Measurements from ENCODE around the gene RFLNA.
"Not testable (repeated sequence)": the region's sequence is repeated elsewhere in the genome, so short reads cannot be mapped to it uniquely, and the experiment has no call there.

The RFLNA gene

DNA sequence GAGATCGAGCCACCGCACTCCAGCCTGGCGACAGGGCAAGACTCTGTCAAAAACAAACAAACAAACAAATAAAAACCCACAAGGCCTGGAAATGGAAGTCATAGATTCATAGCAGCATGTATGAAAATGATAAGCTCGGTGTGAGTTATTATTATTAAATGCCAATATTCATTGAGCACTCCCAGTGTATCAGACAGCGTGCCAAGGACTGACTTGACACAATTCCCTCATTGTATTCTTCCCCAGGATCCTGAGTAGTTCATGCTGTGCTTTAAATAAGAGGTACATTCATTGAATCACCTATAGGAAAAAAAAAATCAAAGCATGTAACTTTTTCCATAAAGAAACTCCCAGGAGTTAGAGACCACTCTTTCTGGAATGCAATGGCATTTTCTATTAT, 12.6 kb upstream of the RFLNA start:
- DNase-seq (ENCODE audit: low read depth in 2 of 2), result no peak

DNA sequence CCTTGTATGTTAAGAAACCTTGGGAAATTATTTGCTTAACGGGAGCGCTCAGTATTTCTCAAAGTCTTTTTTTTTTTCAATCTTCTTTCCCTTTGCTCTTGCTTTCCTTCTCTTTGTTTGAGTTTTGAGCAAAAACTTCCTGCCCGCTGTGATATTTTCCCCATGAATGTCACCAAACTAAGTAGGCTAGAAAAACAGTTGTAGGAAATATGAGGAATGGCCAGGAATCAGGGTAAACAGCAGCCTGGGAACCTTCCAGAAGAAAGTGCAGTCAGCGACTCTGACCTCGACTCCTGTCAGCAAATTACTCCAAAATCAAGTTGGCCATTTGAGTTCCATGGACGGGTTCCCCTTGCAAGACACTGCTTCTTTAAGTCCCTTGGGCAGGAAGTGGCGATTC, 11.6 kb upstream of the RFLNA start:
- no peak for DNase-seq (ENCODE audit: low read depth in 2 of 2)

DNA sequence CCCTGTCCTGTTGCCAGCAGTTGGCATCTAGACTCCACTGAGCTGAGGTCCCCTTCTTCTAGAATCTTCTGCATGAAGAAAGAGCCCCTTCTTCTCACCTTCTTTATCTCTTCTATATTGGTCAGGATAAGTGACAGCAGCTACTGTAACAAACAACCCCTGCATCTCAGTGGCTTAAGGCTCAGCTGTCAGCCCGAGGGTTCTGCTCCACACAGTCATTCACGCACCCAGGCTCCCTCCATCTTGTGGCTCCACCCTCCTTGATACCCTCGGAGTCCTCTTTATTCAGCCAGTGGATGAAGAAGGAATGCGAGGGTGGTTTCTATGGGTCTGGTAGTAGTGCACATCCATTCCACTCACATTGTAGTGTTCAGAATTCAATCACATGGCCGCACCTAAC, 10.5 kb upstream of the RFLNA start:
- no peak for DNase-seq (ENCODE audit: low read depth in 2 of 2)

DNA sequence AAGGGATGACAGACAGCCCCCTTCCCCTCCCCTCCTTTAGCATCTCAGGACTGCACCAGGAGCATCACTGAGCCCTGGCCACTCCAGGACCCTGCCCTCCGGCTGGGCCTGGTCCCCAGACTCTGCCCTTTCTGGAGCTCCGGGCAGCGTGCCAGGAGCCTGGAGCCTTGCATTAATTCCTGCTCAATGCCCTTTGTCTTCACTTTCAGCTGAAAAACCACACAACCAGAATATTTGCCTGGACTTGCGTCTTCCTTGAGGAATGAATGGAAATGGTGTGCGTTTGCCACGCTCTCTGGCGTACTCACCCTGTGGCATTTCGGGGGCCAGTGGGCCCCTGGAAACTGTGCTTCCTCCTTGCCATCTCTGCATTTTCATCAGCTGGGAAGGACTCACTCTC, 8.5 kb upstream of the RFLNA start:
- DNase-seq (ENCODE audit: low read depth in 2 of 2), result no peak

DNA sequence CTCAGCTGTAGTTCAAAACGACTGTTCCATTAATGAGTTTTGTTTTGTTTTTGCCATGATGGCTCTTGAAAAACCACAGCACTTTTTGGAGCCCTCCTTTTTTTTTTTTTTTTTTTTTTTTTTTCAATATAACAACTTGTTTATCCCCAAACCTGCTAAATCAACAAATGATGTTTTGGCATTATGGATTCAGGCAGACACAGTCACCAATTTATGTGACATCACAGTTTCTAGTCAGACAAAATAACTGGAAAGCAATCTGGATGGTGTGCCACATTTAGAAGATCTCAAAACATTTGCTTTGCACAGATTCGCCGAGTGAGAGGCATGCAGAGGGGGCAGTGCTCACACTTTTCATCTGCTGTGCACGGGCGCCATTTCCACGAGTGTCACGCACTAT, 7.9 kb upstream of the RFLNA start:
- no peak for DNase-seq (ENCODE audit: low read depth in 2 of 2)

DNA sequence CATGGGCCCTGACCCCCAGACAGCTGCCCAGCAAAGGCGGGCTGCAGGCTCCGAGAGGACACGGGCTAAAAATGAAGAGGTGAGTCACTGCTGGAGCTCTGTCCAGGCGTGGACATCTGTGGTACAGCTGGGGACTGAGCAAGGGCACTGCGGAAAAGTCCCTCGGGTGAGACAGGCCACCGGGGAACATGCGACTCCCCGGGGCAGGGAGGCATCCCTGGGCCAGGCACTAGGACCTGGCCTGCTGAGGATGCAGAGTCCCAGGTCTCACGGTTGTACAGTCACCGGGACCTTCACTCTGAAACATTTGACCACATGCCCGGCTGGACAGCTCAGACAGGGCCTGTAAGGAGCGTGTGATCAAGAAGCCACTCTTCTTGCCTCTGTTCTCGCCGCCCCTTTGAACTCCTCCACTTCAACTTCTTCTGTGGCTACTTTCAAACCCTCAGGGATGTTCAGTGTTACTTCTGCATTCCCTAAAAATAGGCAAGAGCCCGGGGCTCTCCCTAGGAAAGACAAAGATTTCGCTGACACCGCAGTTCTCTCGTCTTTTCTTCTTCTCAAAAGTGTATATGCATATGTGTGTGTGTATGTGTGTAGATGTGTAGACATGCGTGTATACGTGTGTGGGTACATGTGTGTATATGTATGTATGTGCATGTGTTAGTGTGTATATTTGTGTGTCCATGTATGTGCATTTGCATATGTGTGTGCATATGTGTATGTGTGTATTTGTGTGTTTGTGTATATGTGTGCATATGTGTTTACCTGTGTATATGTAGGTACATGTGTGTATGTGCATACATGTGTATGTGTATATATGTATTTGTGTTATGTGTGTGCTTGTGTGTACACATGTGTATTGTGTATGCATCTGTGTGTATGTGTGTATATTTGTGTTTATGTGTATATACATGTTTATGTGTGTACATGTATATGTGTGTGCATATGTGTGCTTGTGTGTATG, 5.0 kb upstream of the RFLNA start:
- no peak for DNase-seq (ENCODE audit: low read depth in 2 of 2)

DNA sequence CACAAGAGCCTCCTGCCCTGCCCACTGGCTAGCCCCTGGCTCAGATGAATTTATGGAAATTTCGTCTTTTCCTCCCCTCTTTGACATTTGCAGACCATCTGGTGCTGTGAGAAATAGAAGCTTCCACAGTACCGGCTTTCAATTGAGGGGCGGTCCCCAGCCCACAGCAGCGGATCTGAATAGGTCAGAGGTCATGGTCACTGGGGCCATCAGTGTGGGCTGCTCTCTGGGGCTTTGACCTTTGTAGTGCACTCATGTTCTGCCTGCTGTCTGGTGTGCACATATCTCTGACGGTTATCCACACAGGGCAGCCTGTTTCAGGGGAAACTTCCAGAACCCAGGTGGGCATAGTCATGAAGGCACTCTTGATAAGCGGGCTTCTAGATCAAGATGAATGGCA, 2.5 kb upstream of the RFLNA start:
- DNase-seq (ENCODE audit: low read depth in 2 of 2), result no peak

DNA sequence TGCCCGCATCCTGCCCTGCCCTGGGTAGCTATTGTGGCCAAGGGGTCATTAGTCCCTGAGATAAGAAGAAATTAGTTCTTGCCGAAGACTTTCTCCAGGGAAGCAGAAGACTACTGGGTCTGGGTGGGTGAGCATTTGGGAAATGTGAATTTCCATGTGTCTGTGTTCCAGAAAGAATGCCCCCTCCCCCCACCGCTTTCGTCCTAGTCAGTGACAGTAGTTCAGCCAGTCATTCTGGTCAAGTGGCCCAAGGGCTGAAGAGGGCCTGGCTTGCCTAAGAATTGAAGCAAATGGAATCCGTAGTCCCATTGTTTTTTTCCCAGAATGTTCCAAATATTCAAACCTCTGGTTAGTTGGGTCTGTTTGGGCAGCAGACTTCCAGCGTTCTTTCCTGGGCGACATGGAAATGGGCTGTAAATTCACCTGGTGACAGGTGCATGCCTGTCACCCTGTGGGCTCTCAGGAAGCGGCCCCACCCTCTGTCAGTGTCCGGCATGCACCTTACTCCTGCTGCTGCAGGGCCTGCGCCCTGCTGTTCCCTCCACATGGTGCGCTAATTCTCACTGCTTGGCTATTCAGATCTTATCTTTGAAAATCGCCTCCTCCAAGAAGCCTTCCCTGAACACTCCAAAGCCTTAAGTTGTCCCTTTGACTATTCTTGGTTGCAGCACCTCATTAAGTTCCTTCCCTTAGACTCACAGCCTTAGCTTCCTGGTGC, 1.4 kb upstream of the RFLNA start:
- no peak for DNase-seq (ENCODE audit: low read depth in 2 of 2)

DNA sequence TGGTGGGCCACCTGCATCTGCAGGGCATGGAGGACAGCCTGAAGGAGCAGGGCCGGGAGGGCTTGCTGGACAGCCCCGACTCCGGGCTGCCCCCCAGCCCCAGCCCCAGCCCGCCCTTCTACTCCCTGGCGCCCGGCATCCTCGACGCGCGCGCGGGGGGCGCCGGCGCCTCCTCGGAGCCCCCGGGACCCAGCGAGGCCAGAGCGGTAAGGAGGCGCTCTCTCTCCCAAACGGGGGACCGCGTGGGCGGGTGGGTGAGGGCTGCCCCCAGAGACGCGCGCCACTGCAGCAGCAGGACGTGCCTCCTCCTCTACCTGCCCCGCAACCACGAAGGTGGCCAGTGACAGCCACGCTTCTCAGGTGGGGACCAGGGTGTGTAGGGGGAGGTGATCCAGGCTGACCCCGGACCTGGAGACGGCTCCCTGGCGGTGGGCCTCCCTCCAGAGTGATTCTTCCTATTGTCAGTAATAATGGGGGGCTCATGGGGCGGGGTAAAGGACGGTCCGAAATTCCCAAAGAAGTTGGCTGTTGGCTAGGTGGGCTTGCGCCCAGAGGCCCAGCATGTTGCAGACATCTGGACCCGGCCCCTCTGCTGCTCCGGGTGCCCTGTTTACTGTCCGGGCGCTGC, 652 bp downstream of the RFLNA start:
- no peak for DNase-seq (ENCODE audit: low read depth in 2 of 2)

DNA sequence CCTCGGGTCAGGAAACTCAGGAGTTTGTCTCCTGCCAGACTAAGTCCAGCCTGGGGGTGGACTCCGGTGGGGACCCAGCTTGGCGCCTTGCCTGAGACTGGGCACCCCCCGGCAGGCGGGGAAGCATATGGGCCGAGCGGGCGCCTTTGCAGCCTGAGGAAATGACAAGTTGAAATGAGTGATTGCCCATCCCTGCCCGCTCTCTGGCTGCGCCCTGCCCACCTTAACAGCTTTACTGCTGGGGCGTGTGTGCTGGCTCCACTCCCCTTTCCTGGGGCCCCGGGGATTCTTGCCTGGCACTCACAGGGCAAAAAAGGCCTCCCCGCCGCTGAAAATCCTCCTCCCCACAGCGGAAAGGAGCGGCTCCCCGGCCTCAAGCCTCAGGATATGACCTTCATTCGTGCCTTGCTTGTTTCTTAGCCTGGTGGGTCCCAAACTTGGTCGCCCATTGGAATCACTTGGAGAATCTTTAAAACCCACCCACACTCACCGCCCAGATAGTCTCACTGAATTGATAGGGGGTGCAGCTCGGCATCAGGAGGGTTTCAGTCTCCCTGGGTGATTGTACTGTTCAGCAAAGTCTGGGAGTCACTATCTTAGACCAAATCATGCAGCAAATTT, 1.5 kb downstream of the RFLNA start:
- no peak for DNase-seq (ENCODE audit: low read depth in 2 of 2)

DNA sequence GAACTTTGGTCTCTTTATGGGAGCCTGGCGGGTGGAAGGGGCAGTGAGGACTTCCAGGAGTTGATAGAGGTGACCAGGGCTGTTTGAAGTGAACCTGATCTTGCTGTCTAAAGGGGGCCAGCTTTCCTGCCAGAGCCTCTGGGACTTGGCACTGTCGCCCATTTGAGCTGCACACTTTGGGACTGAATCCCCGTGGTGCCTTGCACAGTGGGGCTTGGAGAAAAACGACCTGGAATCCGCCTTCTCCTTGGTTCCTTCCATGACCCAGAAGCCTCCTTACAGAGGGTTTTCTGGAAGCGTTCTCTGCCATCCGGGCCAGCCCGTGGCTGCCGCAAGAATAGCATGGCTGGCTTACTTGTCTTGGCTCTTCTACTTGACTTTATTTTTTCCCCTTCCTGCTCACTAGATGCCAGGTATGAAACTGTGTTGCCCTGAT, 2.0 kb downstream of the RFLNA start:
- DNase-seq (ENCODE audit: low read depth in 2 of 2), result no peak

DNA sequence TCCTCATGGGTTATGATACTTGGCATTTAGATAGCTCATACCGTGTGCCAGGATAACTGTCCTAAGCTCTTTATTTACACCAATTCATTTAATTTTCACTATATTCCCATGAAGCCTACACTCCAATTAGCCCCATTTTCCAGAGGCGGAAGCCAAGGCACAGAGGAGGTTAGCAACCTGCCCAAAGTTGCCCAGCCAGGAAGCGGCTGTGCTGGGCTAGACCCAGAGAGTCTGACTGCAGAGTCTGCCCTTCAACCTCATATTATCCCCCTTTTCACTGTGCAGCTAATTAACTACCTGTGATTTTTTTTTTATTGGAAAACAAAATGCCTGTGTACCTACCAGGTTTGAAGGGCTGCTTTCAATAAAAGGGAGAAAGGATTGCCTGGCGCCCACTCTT, 2.5 kb downstream of the RFLNA start:
- no peak for DNase-seq (ENCODE audit: low read depth in 2 of 2)

DNA sequence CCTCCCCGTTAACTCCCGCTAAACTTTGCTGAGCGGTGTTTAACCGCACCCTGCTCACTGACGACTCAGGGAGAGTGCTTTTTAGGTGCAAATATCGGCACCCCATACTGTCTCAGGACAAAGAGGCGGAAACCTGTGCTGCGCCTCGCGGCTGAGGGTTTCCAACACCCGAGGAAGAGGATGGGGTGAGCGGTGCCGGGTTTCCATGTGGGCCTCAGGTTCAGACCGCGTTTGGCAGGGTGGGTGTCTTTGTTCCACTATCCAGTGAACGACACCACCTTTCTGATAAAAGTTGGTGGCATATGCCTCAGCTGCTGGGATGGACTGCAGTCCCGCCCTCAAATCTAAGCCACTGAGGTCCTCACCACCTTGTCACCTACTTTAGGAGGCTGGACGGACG, 3.0 kb downstream of the RFLNA start:
- DNase-seq (ENCODE audit: low read depth in 2 of 2), result no peak

DNA sequence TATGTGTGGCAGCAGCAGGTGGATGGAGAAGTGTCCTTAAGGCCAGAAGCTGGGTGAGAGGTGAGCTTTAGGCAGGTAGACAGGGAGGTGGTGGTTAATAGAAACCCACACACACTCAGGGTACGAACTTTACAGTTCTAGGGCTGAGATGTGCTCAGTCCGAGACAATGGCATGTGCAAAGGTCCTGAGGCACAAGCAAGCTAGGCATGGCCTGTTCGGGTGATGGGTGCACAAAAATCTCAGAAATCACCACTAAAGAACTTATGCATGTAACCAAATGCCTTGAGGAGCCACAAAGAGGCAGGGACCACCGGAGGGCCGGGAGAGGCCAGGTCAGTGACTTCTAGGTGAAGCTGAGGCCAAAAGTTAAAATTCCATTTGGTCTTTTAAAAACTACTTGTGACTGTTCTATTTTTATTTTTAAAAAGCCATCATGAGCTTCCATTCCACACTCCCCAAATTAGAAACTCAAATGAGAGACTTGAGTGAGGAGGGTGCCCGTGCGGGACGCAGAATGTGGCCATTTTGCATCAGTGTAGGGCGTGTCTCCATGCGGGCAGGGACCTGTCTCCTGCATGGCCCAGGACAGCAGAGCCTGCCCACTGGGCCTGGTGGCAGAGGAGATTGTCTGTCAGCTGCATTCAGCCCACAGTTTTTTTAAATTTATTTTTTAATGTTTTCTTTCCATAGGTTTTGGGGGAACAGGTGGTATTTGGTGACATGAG, 4.0 kb downstream of the RFLNA start:
- no peak for DNase-seq (ENCODE audit: low read depth in 2 of 2)

DNA sequence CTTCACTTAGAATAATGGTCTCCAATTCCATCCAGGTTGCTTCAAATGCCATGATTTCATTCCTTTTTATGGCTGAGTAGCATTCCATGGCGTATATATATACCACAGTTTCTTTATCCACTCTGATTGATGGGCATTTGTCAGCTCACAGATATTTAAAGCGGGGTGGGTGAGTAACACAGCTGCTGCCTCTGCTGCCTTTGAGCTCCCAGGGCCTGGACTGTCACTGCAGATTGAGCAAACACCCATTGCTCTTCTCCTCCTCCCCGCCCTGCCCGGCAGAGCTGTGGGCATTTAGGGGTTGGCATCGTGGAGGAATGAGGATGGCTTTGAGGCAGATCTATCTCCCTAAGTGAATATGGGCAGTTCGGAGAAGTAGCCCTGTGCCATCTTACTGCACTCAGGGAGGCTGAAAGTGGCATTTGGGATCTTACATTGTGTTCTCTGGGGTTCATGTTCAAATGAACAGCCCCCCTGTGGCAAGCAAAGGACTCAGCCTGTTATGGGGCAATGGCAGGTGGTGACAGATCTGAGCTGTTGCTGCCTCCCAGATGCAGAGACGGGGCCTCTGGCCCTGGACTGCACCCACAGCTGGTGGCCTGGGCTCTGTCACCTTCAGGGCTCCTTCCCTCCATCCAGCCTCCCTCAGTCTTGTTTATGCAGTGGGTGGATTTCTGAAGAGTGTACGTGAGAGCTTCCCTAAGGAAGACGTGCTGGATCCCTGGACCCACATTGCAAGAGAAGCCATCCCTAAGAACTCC, 4.9 kb downstream of the RFLNA start:
- DNase-seq (ENCODE audit: low read depth in 2 of 2), result no peak

DNA sequence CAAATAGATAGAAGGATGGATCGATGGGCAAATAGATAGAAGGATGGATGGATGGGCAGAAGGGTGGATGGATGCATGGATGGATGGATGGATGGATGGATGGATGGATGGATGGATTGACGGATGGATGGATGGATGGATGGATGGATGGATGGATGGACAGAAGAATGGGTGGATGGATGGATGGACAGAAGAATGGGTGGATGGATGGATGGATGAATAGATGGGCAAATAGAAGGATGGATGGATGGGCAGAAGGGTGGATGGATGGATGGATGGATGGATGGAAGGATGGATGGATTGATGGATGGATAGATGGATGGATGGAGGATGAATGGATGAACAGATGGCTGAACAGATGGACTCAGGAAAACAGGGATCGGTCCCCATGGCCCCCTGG, 5.8 kb downstream of the RFLNA start:
- DNase-seq (ENCODE audit: low read depth in 2 of 2), result not testable (repeated sequence)

DNA sequence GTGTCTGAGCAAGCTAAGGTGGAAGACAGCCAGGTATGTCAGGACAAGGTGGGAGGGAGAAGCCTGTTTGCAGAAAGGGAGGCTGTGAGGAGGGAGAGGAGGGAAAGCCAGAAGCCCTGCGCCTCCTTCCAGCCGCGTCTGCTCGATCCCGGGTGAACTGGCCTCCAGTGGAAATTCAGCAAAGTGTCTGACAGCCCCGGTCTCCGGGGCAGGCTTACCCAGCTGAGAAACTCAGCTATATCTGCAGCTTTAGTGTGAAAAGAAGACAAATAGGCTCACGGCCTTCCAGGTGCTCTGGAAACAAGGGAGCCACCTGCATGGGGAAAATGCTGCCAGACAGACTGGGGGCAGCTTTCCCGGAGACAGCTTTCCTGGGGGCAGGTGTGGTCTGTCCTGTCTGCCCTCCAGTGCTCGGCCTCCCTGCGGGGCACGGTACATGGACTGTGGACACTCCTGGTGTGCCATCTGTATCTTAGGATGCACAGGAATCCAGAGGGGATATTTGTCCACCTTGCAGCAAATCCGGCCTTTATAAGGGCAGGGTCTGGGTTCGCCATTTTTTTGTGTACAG, 6.3 kb downstream of the RFLNA start:
- DNase-seq (ENCODE audit: low read depth in 2 of 2), result no peak

DNA sequence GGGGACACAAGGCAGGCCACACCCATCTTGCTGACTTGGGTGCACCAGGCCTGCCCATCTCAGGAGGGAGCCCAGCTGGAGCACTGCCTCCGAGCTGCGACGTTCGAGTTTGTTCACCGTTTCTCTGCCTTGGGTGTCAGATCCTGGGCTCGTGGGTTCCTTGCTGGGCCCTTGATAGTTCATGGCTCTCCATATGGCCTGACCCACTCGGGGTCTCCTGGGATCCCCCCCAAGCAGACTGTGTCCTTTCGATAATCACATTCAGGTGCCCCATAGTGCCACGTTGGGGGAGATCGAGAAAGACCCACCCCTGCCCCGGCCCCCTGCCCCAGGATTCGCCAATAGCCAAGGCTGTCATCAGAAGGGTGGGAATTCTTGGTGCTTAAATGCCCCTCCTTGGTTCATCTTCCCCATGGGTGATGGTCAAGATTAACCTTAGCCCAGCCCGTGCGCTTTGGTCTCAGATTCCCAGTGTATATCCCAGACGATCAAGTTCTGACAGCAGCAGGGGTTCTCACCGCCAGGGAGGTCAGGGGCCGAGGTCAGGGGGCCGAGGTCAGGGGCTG, 7.4 kb downstream of the RFLNA start:
- no peak for DNase-seq (ENCODE audit: low read depth in 2 of 2)

DNA sequence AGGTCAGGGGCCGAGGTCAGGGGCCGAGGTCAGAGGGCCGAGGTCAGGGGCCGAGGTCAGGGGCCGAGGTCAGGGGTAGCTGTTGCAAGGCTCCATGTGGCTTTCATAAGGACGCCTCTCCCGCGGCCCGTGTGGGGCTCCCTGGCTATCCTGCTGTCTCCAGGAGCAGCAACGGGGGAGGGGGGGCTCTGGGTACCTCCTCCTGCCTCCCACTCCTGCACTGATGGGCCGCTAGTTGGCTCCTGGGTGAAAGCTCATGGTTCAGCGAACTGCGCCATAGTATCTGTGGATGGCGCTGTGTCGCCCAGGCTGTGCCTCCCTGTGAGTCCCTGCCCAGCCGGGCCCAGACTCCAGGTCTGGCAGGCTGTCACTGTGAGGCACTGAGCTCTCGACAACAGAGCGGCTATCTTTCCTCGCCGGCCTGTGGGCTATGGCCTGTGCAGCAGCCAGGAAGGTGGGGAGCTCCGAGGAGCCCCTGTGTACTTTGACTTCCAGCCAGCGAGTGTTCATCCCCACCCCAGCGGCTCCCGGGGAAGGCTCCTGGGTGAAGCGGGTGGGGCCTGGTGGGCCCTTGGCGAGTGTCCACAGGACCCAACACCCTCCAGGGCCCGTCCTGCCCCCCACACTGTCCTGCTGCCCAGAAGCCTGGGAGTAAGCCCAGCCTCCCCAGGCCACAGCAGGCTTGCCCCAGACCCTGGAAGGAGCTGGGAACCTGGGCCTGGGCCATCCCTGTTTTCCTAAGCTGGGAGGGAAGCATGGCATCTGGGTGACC, 8.1 kb downstream of the RFLNA start:
- DNase-seq (ENCODE audit: low read depth in 2 of 2), result no peak
